ENCODE data around the gene TRA2A. TPM values are rescaled to one million over a fixed set of nuclear protein-coding genes. Genes with fewer than 3 reads are reported as not detected.

The TRA2A gene
- total RNA-seq, 2 donors from 2014 or later, result 60.6 to 63.9 TPM

DNA sequence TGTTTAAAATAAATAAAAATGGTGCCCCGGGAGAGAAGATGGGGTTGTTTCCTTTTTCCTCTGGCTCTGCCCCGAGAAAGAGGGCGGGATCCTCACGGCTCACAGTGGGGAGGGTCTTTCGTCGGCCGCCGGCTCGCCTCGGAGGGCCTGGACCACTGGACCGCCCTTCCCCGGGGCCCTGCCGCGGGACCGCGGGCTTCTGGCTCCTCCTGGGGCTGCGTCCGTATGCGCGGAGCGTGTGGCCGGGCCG lies 58.0 kb downstream of the TRA2A start:
- ATAC-seq (peak; percentile 19), DNase-seq (no peak)
- intact Hi-C loops (cut with DNase I, micrococcal nuclease), result no loop called here

DNA sequence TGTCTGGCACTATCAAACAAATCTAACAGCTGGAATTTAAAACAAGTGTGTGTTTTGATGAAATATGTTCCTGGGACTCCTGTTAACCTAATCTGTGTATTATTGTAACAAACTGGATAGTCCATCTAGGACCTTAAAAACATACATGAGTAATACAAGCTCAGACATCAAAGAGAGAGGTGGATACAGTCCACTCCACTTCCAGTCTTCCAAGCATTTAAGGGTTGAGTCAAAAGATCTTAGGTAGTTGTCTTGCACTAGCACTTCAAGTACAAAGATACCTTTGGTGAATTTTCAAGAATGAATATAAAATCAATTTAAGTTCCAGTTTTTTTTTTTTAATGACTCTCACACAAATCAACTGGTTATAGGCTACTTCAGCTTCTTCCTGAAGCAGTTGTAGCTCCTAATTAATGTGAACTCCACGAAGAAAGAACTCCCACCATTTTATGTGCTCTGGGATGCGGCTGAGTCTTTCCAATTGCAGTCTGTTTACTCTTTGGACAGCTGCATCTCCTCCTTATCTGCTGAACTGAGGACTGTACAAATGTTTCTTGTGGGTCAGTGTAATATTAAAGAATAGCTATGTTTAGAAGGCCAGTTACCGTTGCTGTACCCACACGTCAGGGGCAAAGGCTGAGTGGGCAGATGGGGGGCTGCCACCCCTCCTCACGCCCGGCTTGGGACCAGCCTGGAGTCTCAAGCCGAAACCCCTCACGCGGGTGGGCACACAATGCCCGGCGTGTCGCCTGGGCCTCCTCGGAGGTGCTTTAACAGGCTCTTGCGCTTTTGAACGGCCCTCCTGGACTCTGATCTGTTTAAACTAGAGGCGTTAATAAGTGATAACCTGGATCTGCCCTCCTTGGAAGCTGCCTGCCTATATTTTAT lies 58.6 kb downstream of the TRA2A start:
- peak; percentile 26 for ATAC-seq

GRCh38 chr7:23472556-23472955 lies 59.2 kb downstream of the TRA2A start:
- DNase-seq (no peak), ATAC-seq (no peak)
- intact Hi-C loops (cut with DNase I, micrococcal nuclease), result no loop called here

More for the DNA sequence above, 58.6 kb downstream of the TRA2A start:
- no peak for DNase-seq
- intact Hi-C loops (cut with DNase I, micrococcal nuclease), result no loop called here

DNA sequence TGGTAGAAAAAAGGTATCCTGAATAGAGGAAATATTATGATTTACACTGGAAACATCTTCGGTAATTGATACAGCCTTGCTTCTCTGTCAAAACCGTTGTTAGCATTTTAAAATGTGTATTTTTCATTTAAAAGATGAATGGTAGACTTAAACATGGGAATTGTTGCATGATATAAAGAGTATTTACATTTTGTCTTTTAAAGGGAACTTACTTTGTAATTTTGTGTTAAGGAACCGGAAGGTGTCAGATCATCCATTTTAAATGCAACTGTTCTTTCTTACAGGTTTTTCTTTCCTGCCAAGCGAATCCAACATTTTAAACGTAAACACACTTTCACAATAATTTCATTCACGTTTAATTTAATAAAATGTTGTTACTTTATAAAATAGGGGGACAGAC lies 59.7 kb downstream of the TRA2A start:
- DNase-seq (no peak), ATAC-seq (no peak)
- intact Hi-C loops (cut with DNase I, micrococcal nuclease), result no loop called here

DNA sequence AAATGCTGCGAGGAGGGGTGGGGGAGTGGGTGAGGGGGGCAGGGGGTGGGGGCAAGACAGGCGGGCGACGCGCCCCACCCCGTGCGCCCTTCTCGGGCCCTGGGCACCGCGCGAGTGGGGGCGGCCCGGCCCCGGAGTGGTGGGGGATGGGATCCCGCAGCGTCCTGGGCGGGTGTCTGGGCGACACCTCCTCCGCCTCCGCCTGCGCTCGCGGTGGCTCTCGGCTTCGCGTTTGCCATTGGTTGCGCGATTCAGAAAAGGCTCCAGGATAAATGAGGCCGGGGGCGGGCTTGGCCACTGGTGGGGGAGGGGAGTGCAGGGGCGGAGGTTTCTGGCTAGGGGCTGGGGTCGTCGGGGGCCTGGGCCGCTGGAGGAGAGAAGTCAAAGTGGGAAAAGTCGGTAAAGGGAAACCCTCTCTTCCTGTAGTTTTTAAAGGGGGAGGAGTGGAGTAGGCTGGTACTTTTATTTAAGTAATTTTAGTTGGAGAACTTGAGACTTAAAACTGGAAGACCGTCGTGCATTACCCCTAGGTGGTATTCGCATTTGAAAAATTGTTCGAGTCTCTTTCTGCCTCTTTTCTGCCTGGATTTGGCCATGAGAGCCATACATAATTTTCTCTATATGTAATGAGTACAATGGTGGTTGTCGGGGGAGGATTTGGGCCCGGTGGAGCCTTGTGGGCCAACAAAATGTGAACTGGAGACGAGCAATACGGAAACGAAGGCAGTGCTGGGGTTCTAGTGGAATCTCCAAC lies 60.5 kb downstream of the TRA2A start:
- intact Hi-C loops (cut with DNase I, micrococcal nuclease), result no loop called here
- peak; percentile 51 for ATAC-seq

DNA sequence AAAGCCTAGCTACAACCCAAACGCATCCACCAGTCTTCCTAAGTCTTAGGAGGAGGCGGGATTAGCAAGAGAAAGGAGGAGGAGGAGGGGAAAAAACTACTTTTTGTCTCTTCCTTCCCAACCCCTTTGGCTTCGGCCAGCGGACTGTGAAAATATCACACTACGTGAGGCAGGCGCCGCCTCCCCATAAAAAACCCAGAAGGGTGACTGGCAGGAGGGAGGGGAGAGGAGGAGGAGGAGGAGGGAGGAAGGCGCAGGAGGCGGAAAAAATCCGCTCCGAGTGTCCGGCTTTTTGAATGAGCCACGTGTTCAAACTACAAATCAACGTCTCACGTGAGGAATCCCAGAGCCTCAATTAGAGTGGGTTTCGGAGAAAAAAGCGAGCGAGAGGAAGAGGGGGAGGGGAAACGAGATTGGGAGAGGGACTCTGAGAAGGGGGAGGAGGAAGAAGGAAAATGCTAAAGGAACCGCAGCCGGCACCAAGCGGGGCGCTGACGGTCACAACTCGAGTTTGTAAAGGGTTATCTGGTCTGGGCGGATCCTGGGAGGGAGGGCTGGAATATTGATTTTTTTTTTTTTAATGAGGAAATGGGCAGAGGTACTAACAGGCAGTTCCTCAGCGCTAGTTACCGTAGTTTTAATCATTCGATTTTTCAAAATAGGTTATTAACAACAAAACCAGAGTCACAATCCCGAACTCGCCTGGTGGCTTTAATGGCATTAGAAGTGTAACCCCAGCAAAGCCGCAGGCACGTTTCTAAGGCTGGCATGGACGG lies 61.3 kb downstream of the TRA2A start, which contains the start of gene IGF2BP3:
Gene IGF2BP3 (minus strand): TSS at position 162 of the 776 bp plus-strand sequence. CDS start 381 bp downstream, outside the sequence.
- ATAC-seq, result peak; percentile 20
- DNase-seq, result peak; percentile 51 to 53
- intact Hi-C loops (cut with DNase I, micrococcal nuclease), result no loop called here

More for the DNA sequence above, 60.5 kb downstream of the TRA2A start:
- peak in 1 of 2 donors; percentile 37 for DNase-seq

DNA sequence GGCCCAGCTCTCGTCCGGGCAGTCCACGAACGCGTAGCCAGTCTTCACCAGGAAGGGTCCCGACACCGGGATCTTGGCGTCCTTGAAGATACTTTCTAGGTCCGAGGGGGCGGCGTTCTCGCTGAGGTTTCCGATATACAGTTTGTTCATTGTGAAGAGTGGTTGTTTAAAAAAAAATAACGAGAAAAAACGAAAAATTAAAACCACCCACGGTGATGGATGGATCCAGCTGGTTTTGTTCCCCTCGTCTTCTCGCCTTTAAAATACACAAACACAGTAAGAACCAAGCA lies 61.9 kb downstream of the TRA2A start:
- ATAC-seq, result no peak
- no peak for DNase-seq
- intact Hi-C loops (cut with DNase I, micrococcal nuclease), result no loop called here

DNA sequence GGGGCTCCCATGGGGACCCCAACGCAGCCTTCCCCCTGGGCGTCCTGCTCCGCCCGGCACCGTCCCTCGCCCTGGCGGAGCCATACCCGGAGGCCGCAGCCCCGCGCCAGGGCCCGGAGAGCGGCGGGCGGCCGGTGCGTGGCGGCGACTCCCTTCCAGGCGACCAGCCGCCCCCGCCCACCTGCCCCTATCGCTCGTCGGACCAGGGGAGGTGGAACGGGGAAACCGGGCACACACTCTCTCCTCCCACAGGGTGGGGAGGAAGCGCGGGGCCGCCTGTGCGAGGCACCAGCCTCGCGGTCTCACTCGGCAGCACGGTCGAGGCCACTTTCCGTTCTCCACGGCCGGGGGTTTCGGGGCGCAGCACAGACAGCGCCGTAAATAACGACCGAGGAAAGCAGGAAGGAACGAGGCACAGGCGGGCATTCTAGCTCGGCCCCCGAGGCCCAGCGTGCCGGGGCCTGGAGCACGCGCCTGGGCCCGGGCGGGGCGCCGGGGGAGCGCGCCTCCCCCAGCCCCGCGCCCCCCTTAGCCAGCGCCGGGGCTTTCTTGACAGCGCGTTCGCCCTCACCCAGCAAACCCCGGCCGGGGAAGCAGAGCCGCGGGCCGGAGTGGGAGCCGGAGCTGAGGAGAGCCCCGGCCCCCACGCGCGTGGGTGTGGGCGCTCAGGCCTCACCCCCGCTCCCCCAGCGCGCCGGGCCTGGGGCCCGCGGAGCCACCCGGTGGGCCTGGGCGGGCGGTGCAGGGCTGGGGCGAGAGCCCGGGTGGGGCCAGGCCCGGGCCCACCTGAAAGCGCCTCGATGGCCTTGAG lies 62.4 kb downstream of the TRA2A start:
- intact Hi-C loops (cut with DNase I, micrococcal nuclease), result no loop called here
- peak in 1 of 2 donors; percentile 17 for DNase-seq

GRCh38 chr7:23468526-23469149 lies 63.1 kb downstream of the TRA2A start:
- intact Hi-C loops (cut with DNase I, micrococcal nuclease), result no loop called here
- DNase-seq (peak in 1 of 2 donors; percentile 12), ATAC-seq (no peak)

More for the DNA sequence above, 62.4 kb downstream of the TRA2A start:
- ATAC-seq, result no peak

DNA sequence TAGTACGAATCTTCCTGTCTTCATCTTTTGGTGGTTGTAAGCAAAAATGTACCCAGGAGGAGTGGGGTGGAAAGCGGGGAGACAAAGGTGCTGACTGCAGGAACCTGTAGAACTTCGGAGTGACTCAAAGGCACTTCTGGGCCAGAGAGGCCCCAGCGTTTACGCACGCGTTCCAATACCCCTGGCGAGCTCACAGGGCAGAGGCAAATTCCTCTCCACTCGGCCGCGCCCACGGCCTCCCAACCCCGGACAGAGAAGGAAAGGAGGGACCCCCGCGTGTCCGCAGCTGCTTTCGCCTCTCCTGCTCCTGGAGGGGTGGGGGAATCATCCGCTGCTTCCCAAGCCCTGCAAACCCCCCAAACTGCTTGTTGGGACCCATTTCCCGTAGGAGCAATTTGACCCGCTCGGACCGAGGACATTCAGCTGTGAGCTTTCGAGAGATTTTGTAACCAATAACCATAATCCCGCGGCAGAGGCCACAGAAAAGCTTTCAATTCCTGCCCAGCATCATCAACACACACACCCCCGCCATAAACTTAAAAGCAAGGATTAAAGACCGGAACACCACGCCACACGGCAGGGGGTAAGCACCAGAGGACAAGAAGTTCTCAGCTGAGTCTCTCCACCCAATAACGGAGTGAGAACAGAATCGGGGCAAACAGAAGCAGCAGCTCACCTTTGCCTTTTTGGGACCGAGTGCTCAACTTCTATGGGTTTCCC lies 63.8 kb downstream of the TRA2A start:
- no peak for DNase-seq
- intact Hi-C loops (cut with DNase I, micrococcal nuclease), result no loop called here
- ATAC-seq, result no peak

GRCh38 chr7:23467291-23467805 lies 64.4 kb downstream of the TRA2A start:
- intact Hi-C loops (cut with DNase I, micrococcal nuclease), result no loop called here
- DNase-seq (no peak), ATAC-seq (no peak)

- DNase-seq (no peak), ATAC-seq (no peak)
- intact Hi-C loops (cut with DNase I, micrococcal nuclease), result no loop called here
Measured at GRCh38 chr7:23462846-23463245, 68.9 kb downstream of the TRA2A start.

- DNase-seq (no peak), ATAC-seq (no peak)
- intact Hi-C loops (cut with DNase I, micrococcal nuclease), result no loop called here
Measured at GRCh38 chr7:23458044-23458443, 73.7 kb downstream of the TRA2A start.

GRCh38 chr7:23456093-23456492 lies 75.7 kb downstream of the TRA2A start:
- ATAC-seq, result no peak
- no peak for DNase-seq
- intact Hi-C loops (cut with DNase I, micrococcal nuclease), result no loop called here

DNA sequence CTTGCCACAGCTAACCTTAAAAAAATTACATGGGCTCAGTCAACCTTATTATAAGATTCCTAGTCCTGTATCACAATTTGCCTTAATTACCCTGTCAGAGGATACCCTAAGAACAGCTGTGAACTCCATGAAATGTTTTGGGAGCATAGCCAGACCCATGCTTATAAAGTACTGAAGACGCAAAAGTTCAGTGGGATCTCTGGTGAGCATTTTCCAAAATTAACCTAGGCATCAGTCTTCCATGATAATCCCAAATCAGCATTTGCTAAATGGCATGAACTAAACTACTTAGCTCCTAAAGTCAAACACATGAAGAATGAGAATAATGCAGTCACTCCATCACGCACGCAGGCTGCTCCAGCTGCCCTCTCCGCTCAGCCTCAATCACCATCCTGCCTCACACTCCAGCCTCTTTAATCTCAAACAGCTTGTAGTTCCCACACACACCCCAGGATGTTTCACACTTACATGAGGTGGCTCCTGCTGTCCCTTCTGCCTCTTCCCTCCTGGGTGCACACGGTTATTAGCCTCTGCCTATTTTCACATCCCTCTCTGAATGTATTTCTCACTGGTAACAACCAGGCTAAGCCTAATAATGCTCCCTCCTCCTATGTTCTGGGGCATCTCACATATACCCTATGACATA lies 76.8 kb downstream of the TRA2A start:
- no peak for DNase-seq
- ATAC-seq, result no peak
- intact Hi-C loops (cut with DNase I, micrococcal nuclease), result no loop called here
